Aorta (tissue), 5 donors: ENCODE data around the gene KCNMA1. TPM values are rescaled to one million over a fixed set of nuclear protein-coding genes. Genes with fewer than 3 reads are reported as not detected.

ENCODE experiments used
- ATAC-seq: fragments of 200-7000 bp; cut with Tn5 transposase; one replicate; pipeline ENCODE4 v1.9.1; 2022; ENCODE audit warnings: moderate library complexity; ENCODE audit not compliant: low FRiP score
- DNase-seq, 2 donors: peaks; one replicate each; pipeline ENCODE4 v3.0.0-alpha.2; 2020
- H3K27ac ChIP-seq, 2 donors: one replicate each; pipeline ENCODE4 v1.5.1; 2013; ENCODE audit warnings: low read length in 2 of 2, mild to moderate bottlenecking in 2 of 2, moderate library complexity in 2 of 2, control low read depth in 1 of 2, inconsistent platforms in 1 of 2, low read depth in 1 of 2
- H3K27me3 ChIP-seq, 2 donors: one replicate each; pipeline ENCODE4 v1.6.1; 2013; ENCODE audit warnings: control low read depth in 1 of 2, low read length in 1 of 2, mild to moderate bottlenecking in 1 of 2, moderate library complexity in 1 of 2; ENCODE audit not compliant: insufficient read depth in 2 of 2, control insufficient read depth in 1 of 2
- H3K36me3 ChIP-seq, 2 donors: one replicate each; pipeline ENCODE4 v1.6.1; 2013; ENCODE audit warnings: control low read depth in 1 of 2, low read length in 1 of 2, mild to moderate bottlenecking in 1 of 2; ENCODE audit not compliant: insufficient read depth in 2 of 2, control insufficient read depth in 1 of 2
- H3K4me1 ChIP-seq, 2 donors: one replicate each; pipeline ENCODE4 v1.6.1; 2013; ENCODE audit warnings: low read length in 2 of 2, control low read depth in 1 of 2, mild to moderate bottlenecking in 1 of 2, moderate library complexity in 1 of 2; ENCODE audit not compliant: insufficient read depth in 2 of 2, control insufficient read depth in 1 of 2
- H3K4me3 ChIP-seq, 2 donors: one replicate each; pipeline ENCODE4 v1.5.1; 2013; ENCODE audit warnings: low read length in 2 of 2, control low read depth in 1 of 2, mild to moderate bottlenecking in 1 of 2
- H3K9me3 ChIP-seq: one replicate; pipeline ENCODE4 v1.6.1; 2013; ENCODE audit warnings: mild to moderate bottlenecking, low read length; ENCODE audit not compliant: control insufficient read depth
- WGBS, 2 donors: extraction: QIAGEN DNeasy Blood & Tissue Kit; methylation state at CpG; one replicate each; pipeline ENCODE4 v1.1.7; 2013; 5-methylcytosine and 5-hydroxymethylcytosine counted together
- intact Hi-C, 2 donors: fragments of 100-400 bp; cut with DNase I; formaldehyde crosslinking; loops; one replicate each; pipeline versions ENCODE4 v1.14.2 to v1.15.0; 2022
- polyA plus RNA-seq, 2 donors: library from polyadenylated mRNA; stranded (reverse); fragments of 200-250 nt; gene quantifications; one replicate each; pipeline ENCODE4 v1.2.3, GENCODE V29; 2013
- total RNA-seq, 2 donors: library from RNA; stranded (reverse); fragmentation: NEBNext Ultra II Directional; extraction: Animal tissue kit (Norgen Biotek cat#: 25700); gene quantifications; one replicate each; pipeline ENCODE4 v1.2.1, GENCODE V29; 2021
- donor health status: healthy with polysubstance abuse.
- donor health status: Bipolar disorder and iron deficiency.
- donor health status: DM: no; HTN: no; CAD: no.
- donor health status: DM: no; HTN: no; CAD: no.
- donor health status: DM: yes; HTN: yes; CAD: no.

The KCNMA1 gene
- total and polyA plus RNA-seq, 4 donors = 36.8 to 163 (median 125) TPM

GRCh38 chr10:77445547-77445946 lies 192.1 kb downstream of the KCNMA1 start:
- no peaks in the 10 kb centered on the region for H3K9me3 ChIP-seq
- peaks cover 2 to 5% of the 10 kb centered on the region in 2 donors for H3K4me1 ChIP-seq
- no peaks in the 10 kb centered on the region for H3K27me3 ChIP-seq
- ATAC-seq (no peak), DNase-seq (no peak)
- 95 to 96% methylated on average over 7 of the region's 7 CpGs for WGBS, 2 donors
- intact Hi-C loops = no loop called here
- no peaks in the 10 kb centered on the region for H3K36me3 ChIP-seq
- no peak overlapping the region for H3K27ac ChIP-seq
- H3K4me3 ChIP-seq = no peak overlapping the region

GRCh38 chr10:77444041-77444440 lies 193.6 kb downstream of the KCNMA1 start:
- Histone ChIP-seq H3K27me3 (no peaks in the 10 kb centered on the region), H3K9me3 (no peaks in the 10 kb centered on the region), H3K4me3 (no peak overlapping the region), H3K27ac (no peak overlapping the region), H3K4me1 (peaks cover 2 to 5% of the 10 kb centered on the region in 2 donors), H3K36me3 (no peaks in the 10 kb centered on the region)
- no peak for ATAC-seq
- intact Hi-C loops = no loop called here
- DNase-seq = no peak
- WGBS, 2 donors = 30 to 44% methylated on average over 2 of the region's 2 CpGs

- peaks cover 2 to 5% of the 10 kb centered on the region in 2 donors for H3K4me1 ChIP-seq
- DNase-seq (no peak), ATAC-seq (no peak)
- H3K4me3 ChIP-seq = no peak overlapping the region
- intact Hi-C loops = no loop called here
- H3K9me3 ChIP-seq = no peaks in the 10 kb centered on the region
- no peaks in the 10 kb centered on the region for H3K36me3 ChIP-seq
- no peak overlapping the region for H3K27ac ChIP-seq
- 82 to 84% methylated on average over 6 of the region's 6 CpGs for WGBS, 2 donors
- H3K27me3 ChIP-seq = no peaks in the 10 kb centered on the region
Measured at GRCh38 chr10:77442699-77443189, 194.9 kb downstream of the KCNMA1 start.

- Histone ChIP-seq H3K27ac (no peak overlapping the region), H3K4me3 (no peak overlapping the region), H3K4me1 (peaks cover 4 to 8% of the 10 kb centered on the region in 2 donors), H3K27me3 (no peaks in the 10 kb centered on the region), H3K9me3 (no peaks in the 10 kb centered on the region), H3K36me3 (no peaks in the 10 kb centered on the region)
- 57 to 63% methylated on average over 8 of the region's 8 CpGs for WGBS, 2 donors
- intact Hi-C loops = no loop called here
- no peak for ATAC-seq
- no peak for DNase-seq
Measured at GRCh38 chr10:77441353-77442166, 196.0 kb downstream of the KCNMA1 start.

GRCh38 chr10:77436257-77436975 lies 201.2 kb downstream of the KCNMA1 start:
- Histone ChIP-seq H3K27ac (peak overlapping the region in 1 of 2 donors; percentile 17), H3K36me3 (no peaks in the 10 kb centered on the region), H3K27me3 (no peaks in the 10 kb centered on the region), H3K9me3 (no peaks in the 10 kb centered on the region), H3K4me3 (no peak overlapping the region), H3K4me1 (peaks cover 2 to 13% of the 10 kb centered on the region in 2 donors)
- DNase-seq = no peak
- intact Hi-C loops = no loop called here
- ATAC-seq = no peak
- 9 to 23% methylated on average over 3 of the region's 3 CpGs for WGBS, 2 donors

GRCh38 chr10:77433546-77433945 lies 204.1 kb downstream of the KCNMA1 start:
- Histone ChIP-seq H3K4me1 (peaks cover 2 to 11% of the 10 kb centered on the region in 2 donors), H3K4me3 (no peak overlapping the region), H3K36me3 (no peaks in the 10 kb centered on the region), H3K27me3 (no peaks in the 10 kb centered on the region), H3K9me3 (no peaks in the 10 kb centered on the region), H3K27ac (no peak overlapping the region)
- ATAC-seq (no peak), DNase-seq (no peak)
- intact Hi-C loops = no loop called here
- 75 to 76% methylated on average over 7 of the region's 7 CpGs for WGBS, 2 donors

GRCh38 chr10:77431980-77432797 lies 205.4 kb downstream of the KCNMA1 start:
- H3K9me3 ChIP-seq = no peaks in the 10 kb centered on the region
- H3K27ac ChIP-seq = peak overlapping the region in 1 of 2 donors; percentile 23
- no peaks in the 10 kb centered on the region for H3K36me3 ChIP-seq
- H3K4me1 ChIP-seq = peaks cover 2 to 11% of the 10 kb centered on the region in 2 donors
- intact Hi-C loops = no loop called here
- no peak overlapping the region for H3K4me3 ChIP-seq
- no peak for ATAC-seq
- WGBS, 2 donors = 94 to 95% methylated on average over 4 of the region's 4 CpGs
- no peak for DNase-seq
- H3K27me3 ChIP-seq = no peaks in the 10 kb centered on the region

- ATAC-seq (no peak), DNase-seq (no peak)
- no peak overlapping the region for H3K4me3 ChIP-seq
- H3K36me3 ChIP-seq = no peaks in the 10 kb centered on the region
- no peaks in the 10 kb centered on the region for H3K27me3 ChIP-seq
- H3K27ac ChIP-seq = no peak overlapping the region
- peaks cover 2 to 7% of the 10 kb centered on the region in 2 donors for H3K4me1 ChIP-seq
- H3K9me3 ChIP-seq = no peaks in the 10 kb centered on the region
- intact Hi-C loops = no loop called here
Measured at GRCh38 chr10:77431209-77431611, 206.4 kb downstream of the KCNMA1 start.
